GM18517 (cell line): ENCODE data around the gene MYDGF.

Experiments
- ATAC-seq: cut with Tn5 transposase; IDR thresholded peaks from one replicate; pipeline ENCODE4 v1.9.1; 2021; ENCODE audit warnings: mild to moderate bottlenecking, moderate library complexity; ENCODE audit not compliant: unreplicated experiment

MYDGF gene

GRCh38 chr19:4613254-4613751 lies 56.8 kb downstream of the MYDGF start:
- ATAC-seq = no peak

- no peak for ATAC-seq
Measured at GRCh38 chr19:4609878-4610511, 60.1 kb downstream of the MYDGF start.
